ENCODE results near the gene OR10H1.
"Not testable (repeated sequence)": the region's sequence is repeated elsewhere in the genome, so short reads cannot be mapped to it uniquely, and the experiment has no call there.

OR10H1 gene

GRCh38 chr19:15815306-15815705 is at the start of gene OR10H1:
TSS of gene OR10H1 (minus strand) at chr19:15815664. CDS start at chr19:15808037, 7,627 bp downstream.
- no peak for DNase-seq (ENCODE audit: low read depth)

GRCh38 chr19:15864824-15865223 is 49.4 kb upstream of the OR10H1 start:
- no peak for DNase-seq (ENCODE audit: low read depth)

- DNase-seq (ENCODE audit: low read depth), result no peak
These were observed 47.8 kb upstream of the OR10H1 start for GRCh38 chr19:15863272-15863671.

GRCh38 chr19:15862444-15862843 is 47.0 kb upstream of the OR10H1 start:
- no peak for DNase-seq (ENCODE audit: low read depth)

GRCh38 chr19:15860522-15860921 is 45.1 kb upstream of the OR10H1 start:
- no peak for DNase-seq (ENCODE audit: low read depth)

- no peak for DNase-seq (ENCODE audit: low read depth)
These were observed 43.7 kb upstream of the OR10H1 start for GRCh38 chr19:15859187-15859586.

- no peak for DNase-seq (ENCODE audit: low read depth)
These were observed 34.9 kb upstream of the OR10H1 start for GRCh38 chr19:15850385-15850784.

GRCh38 chr19:15846923-15847322 is 31.5 kb upstream of the OR10H1 start:
- no peak for DNase-seq (ENCODE audit: low read depth)

GRCh38 chr19:15843894-15844222 is 28.4 kb upstream of the OR10H1 start:
- DNase-seq (ENCODE audit: low read depth), result not testable (repeated sequence)

- DNase-seq (ENCODE audit: low read depth), result no peak
These were observed 27.9 kb upstream of the OR10H1 start for GRCh38 chr19:15843203-15843893.

- DNase-seq (ENCODE audit: low read depth), result no peak
These were observed 26.6 kb upstream of the OR10H1 start for GRCh38 chr19:15841875-15842569.

- no peak for DNase-seq (ENCODE audit: low read depth)
These were observed 25.4 kb upstream of the OR10H1 start for GRCh38 chr19:15840833-15841232.

GRCh38 chr19:15839888-15840287 is 24.4 kb upstream of the OR10H1 start:
- not testable (repeated sequence) for DNase-seq (ENCODE audit: low read depth)

- DNase-seq (ENCODE audit: low read depth), result no peak
These were observed 22.9 kb upstream of the OR10H1 start for GRCh38 chr19:15838351-15838750.

GRCh38 chr19:15837221-15837731 is 21.8 kb upstream of the OR10H1 start:
- no peak for DNase-seq (ENCODE audit: low read depth)

GRCh38 chr19:15836330-15837220 is 21.1 kb upstream of the OR10H1 start:
- DNase-seq (ENCODE audit: low read depth), result peak; percentile 86

- not testable (repeated sequence) for DNase-seq (ENCODE audit: low read depth)
These were observed 20.3 kb upstream of the OR10H1 start for GRCh38 chr19:15835565-15836329.

- DNase-seq (ENCODE audit: low read depth), result not testable (repeated sequence)
These were observed 18.8 kb upstream of the OR10H1 start for GRCh38 chr19:15834232-15834631.

GRCh38 chr19:15831626-15832025 is 16.2 kb upstream of the OR10H1 start:
- DNase-seq (ENCODE audit: low read depth), result no peak

GRCh38 chr19:15829786-15830185 is 14.3 kb upstream of the OR10H1 start:
- no peak for DNase-seq (ENCODE audit: low read depth)

- DNase-seq (ENCODE audit: low read depth), result no peak
These were observed 13.8 kb upstream of the OR10H1 start for GRCh38 chr19:15829306-15829698.

All from amniotic epithelial cell (primary cell).